ENCODE measurements around the gene IVD.

Gene IVD

GRCh38 chr15:40460404-40460803, 54.8 kb downstream of the IVD start:
- DNase-seq (ENCODE audit: low read depth) = no peak

- no peak for DNase-seq (ENCODE audit: low read depth)
Measured at GRCh38 chr15:40461958-40462357, 56.4 kb downstream of the IVD start.

- DNase-seq (ENCODE audit: low read depth) = no peak
Measured at GRCh38 chr15:40463279-40463678, 57.7 kb downstream of the IVD start.

GRCh38 chr15:40463886-40464545, 58.4 kb downstream of the IVD start:
- no peak for DNase-seq (ENCODE audit: low read depth)

GRCh38 chr15:40464595-40465185, 59.1 kb downstream of the IVD start:
- no peak for DNase-seq (ENCODE audit: low read depth)

GRCh38 chr15:40465939-40466338, 60.3 kb downstream of the IVD start:
- no peak for DNase-seq (ENCODE audit: low read depth)

GRCh38 chr15:40466426-40467260, 61.0 kb downstream of the IVD start:
- no peak for DNase-seq (ENCODE audit: low read depth)

GRCh38 chr15:40467261-40467615, 61.6 kb downstream of the IVD start:
- no peak for DNase-seq (ENCODE audit: low read depth)

- DNase-seq (ENCODE audit: low read depth) = no peak
Measured at GRCh38 chr15:40468898-40469331, 63.3 kb downstream of the IVD start.

- no peak for DNase-seq (ENCODE audit: low read depth)
Measured at GRCh38 chr15:40469776-40470390, 64.3 kb downstream of the IVD start.

- peak; percentile 51 for DNase-seq (ENCODE audit: low read depth)
Measured at GRCh38 chr15:40470423-40471104, 65.0 kb downstream of the IVD start, which contains the start of gene CHST14. TSS of gene CHST14 (plus strand) at chr15:40470984. CDS start at chr15:40471214, 230 bp downstream.

All from activated T-helper 1 cell treated with Interleukin-2 at 50 U/mL for 16 hours (primary cell).